SK-N-SH treated with all-trans-retinoic acid at 6 μM for 48 hours (cell line): ENCODE measurements around the gene RAB4B.

Experiments used
- ATAC-seq: fragments of 200-7000 bp; cut with Tn5 transposase; 3 replicates; pipeline ENCODE4 v1.9.1; 2020; ENCODE audit warnings: mild to moderate bottlenecking, moderate library complexity
- BACH2 ChIP-seq: fragments of 250-450 bp; sonication (Bioruptor Pico); IDR thresholded peaks from 2 replicates; pipeline ENCODE4 v1.9.0; 2021; ENCODE audit warnings: mild to moderate bottlenecking, borderline replicate concordance
- ESRRG ChIP-seq: fragments of 250-450 bp; sonication (Bioruptor Pico); IDR thresholded peaks from 2 replicates; pipeline ENCODE4 v1.6.1; 2021; ENCODE audit warnings: mild to moderate bottlenecking
- GLIS3 ChIP-seq: fragments of 250-450 bp; sonication (Bioruptor Pico); IDR thresholded peaks from 2 replicates; pipeline ENCODE4 v1.5.0; 2020; ENCODE audit warnings: mild to moderate bottlenecking, moderate library complexity
- ISL1 ChIP-seq: fragments of 250-450 bp; sonication (Bioruptor Pico); IDR thresholded peaks from 2 replicates; pipeline ENCODE4 v2.1.2; 2022; ENCODE audit warnings: mild to moderate bottlenecking, moderate library complexity
- OSR1 ChIP-seq: fragments of 250-450 bp; sonication (Bioruptor Pico); IDR thresholded peaks from 2 replicates; pipeline ENCODE4 v1.8.0; 2022; ENCODE audit warnings: moderate library complexity, mild to moderate bottlenecking, inconsistent platforms
- RARB ChIP-seq: fragments of 250-450 bp; sonication (Bioruptor Pico); IDR thresholded peaks from 2 replicates; pipeline ENCODE4 v1.8.0; 2021; ENCODE audit warnings: mild to moderate bottlenecking, moderate library complexity
- SNAI2 ChIP-seq: fragments of 250-450 bp; sonication (Bioruptor Pico); IDR thresholded peaks from 2 replicates; pipeline ENCODE4 v1.5.0; 2020; ENCODE audit warnings: mild to moderate bottlenecking, moderate library complexity
- TCF4 ChIP-seq: fragments of 250-450 bp; sonication (Bioruptor Pico); IDR thresholded peaks from 2 replicates; pipeline ENCODE4 v1.8.0; 2021; ENCODE audit warnings: mild to moderate bottlenecking, moderate library complexity, borderline replicate concordance
- TOX ChIP-seq: fragments of 250-450 bp; sonication (Bioruptor Pico); IDR thresholded peaks from 2 replicates; pipeline ENCODE4 v1.8.0; 2021; ENCODE audit warnings: mild to moderate bottlenecking, moderate library complexity, borderline replicate concordance
- ZC3H10 ChIP-seq: fragments of 250-450 bp; sonication (Bioruptor Pico); IDR thresholded peaks from 2 replicates; pipeline ENCODE4 v1.5.1; 2021; ENCODE audit warnings: mild to moderate bottlenecking, moderate library complexity
- ZFP3 ChIP-seq: fragments of 250-450 bp; sonication (Bioruptor Pico); IDR thresholded peaks from 2 replicates; pipeline ENCODE4 v1.5.0; 2020; ENCODE audit warnings: mild to moderate bottlenecking, moderate library complexity
- ZFP30 ChIP-seq: fragments of 450-650 bp; formaldehyde crosslinking; IDR thresholded peaks from 2 replicates; pipeline ENCODE4 v1.5.0; 2022; ENCODE audit warnings: mild to moderate bottlenecking, moderate library complexity
- ZNF565 ChIP-seq: fragments of 450-650 bp; formaldehyde crosslinking; conservative IDR thresholded peaks from 2 replicates; pipeline ENCODE4 v1.5.0; 2020; ENCODE audit warnings: low read depth, mild to moderate bottlenecking, moderate library complexity
- ZNF70 ChIP-seq: fragments of 450-650 bp; formaldehyde crosslinking; IDR thresholded peaks from 2 replicates; pipeline ENCODE4 v1.5.0; 2020; ENCODE audit warnings: mild to moderate bottlenecking, moderate library complexity
- ZNF8 ChIP-seq: fragments of 450-650 bp; formaldehyde crosslinking; IDR thresholded peaks from 2 replicates; pipeline ENCODE4 v1.5.0; 2020; ENCODE audit warnings: mild to moderate bottlenecking, moderate library complexity
- TF ChIP-seq, protein P1 (sequence below): fragments of 250-450 bp; sonication (Bioruptor Pico); IDR thresholded peaks from 2 replicates; pipeline ENCODE4 v1.5.1; 2020; ENCODE audit warnings: low read depth, mild to moderate bottlenecking, moderate library complexity
- TF ChIP-seq, protein P2 (sequence below): fragments of 250-450 bp; sonication (Bioruptor Pico); IDR thresholded peaks from 2 replicates; pipeline ENCODE4 v1.8.0; 2021; ENCODE audit warnings: low read depth, mild to moderate bottlenecking, moderate library complexity, borderline replicate concordance
- TF ChIP-seq, protein P3 (sequence below): fragments of 250-450 bp; sonication (Bioruptor Pico); IDR thresholded peaks from 2 replicates; pipeline ENCODE4 v1.8.0; 2020; ENCODE audit warnings: mild to moderate bottlenecking, moderate library complexity, borderline replicate concordance
- TF ChIP-seq, protein P4 (sequence below): fragments of 250-450 bp; sonication (Bioruptor Pico); IDR thresholded peaks from 2 replicates; pipeline ENCODE4 v1.5.1; 2021; ENCODE audit warnings: mild to moderate bottlenecking, moderate library complexity
- TF ChIP-seq, protein P5 (sequence below): fragments of 250-450 bp; sonication (Bioruptor Pico); IDR thresholded peaks from 2 replicates; pipeline ENCODE4 v1.5.0; 2020; ENCODE audit warnings: mild to moderate bottlenecking, moderate library complexity

The RAB4B gene

DNA sequence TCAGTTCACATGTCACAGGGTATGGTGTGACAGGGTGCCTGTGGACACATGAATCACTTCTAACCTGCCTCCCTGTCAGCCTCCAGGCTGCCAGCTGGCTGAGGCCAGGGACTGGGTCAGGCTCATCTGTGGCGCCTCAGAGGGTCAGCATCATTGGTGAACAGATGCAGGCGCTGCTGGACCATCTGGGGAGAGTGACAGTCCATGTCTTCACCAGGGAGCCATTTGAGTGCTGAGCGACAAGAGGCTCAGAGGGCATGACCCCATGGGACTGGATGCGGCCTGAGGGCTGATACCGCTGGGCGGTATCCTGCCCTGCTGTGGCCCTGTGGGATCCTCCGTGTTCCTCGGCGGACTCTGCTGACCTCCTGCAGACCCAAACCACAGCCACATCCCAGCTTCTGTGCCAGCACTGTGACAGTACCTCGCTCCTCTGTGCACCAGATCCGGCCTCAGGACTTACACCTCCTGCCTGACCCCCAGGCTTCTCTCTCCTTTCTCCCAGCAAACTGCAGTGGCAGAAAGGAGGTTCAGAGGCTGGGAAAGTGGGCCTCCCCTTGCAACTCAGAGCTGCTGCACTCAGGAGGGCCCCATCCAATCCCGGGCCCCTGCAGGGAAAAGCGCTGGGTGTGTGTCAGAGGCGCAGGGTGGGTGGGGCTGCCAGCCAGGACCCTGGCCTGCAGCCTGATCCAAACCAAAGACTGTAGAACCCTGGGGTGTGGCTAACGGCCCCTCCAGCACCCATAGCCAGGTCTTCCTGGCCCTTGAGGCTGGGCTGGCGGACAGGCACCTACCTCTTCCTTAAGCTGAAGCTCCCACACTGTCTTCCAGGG, 38.0 kb upstream of the RAB4B start:
- TF ChIP-seq ZNF8 (CRISPR knock-in tag) (no peak), GLIS3 (CRISPR knock-in tag) (no peak), TOX (CRISPR knock-in tag) (no peak), TCF4 (CRISPR knock-in tag) (no peak), RARB (no peak), BACH2 (CRISPR knock-in tag) (no peak), ISL1 (CRISPR knock-in tag) (no peak), ZC3H10 (CRISPR knock-in tag) (no peak)
- TF ChIP-seq, protein P1, sequence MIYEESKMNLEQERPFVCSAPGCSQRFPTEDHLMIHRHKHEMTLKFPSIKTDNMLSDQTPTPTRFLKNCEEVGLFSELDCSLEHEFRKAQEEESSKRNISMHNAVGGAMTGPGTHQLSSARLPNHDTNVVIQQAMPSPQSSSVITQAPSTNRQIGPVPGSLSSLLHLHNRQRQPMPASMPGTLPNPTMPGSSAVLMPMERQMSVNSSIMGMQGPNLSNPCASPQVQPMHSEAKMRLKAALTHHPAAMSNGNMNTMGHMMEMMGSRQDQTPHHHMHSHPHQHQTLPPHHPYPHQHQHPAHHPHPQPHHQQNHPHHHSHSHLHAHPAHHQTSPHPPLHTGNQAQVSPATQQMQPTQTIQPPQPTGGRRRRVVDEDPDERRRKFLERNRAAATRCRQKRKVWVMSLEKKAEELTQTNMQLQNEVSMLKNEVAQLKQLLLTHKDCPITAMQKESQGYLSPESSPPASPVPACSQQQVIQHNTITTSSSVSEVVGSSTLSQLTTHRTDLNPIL (CRISPR knock-in tag) = no peak
- TF ChIP-seq, protein P2, sequence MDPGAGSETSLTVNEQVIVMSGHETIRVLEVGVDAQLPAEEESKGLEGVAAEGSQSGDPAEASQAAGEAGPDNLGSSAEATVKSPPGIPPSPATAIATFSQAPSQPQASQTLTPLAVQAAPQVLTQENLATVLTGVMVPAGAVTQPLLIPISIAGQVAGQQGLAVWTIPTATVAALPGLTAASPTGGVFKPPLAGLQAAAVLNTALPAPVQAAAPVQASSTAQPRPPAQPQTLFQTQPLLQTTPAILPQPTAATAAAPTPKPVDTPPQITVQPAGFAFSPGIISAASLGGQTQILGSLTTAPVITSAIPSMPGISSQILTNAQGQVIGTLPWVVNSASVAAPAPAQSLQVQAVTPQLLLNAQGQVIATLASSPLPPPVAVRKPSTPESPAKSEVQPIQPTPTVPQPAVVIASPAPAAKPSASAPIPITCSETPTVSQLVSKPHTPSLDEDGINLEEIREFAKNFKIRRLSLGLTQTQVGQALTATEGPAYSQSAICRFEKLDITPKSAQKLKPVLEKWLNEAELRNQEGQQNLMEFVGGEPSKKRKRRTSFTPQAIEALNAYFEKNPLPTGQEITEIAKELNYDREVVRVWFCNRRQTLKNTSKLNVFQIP (CRISPR knock-in tag) = no peak
- ATAC-seq = peak; percentile 5; the same call in 2 of the 3 replicates

DNA sequence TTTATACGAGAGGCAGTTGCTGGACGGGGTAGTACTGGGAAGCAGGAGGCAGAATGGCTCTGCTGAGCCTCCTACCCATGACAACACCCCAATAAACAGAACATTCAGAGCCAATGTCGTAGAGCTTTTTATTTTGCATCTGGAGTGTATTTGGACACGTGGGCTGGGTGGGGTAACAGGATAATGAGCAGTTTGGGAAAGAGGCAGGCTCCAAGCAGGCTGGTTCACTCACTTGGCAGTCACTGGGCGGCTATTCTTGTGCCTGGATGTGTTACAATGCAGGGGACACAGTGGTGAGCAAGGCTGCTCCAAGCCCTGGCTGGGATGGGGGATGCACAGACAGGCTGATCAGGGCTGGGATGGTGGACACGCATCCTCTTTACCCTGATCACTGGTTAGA, 37.3 kb upstream of the RAB4B start:
- ATAC-seq = peak; percentile 9; the same call in 2 of the 3 replicates
- TF ChIP-seq ZC3H10 (CRISPR knock-in tag) (no peak), RARB (no peak), SNAI2 (CRISPR knock-in tag) (no peak), BACH2 (CRISPR knock-in tag) (no peak), ZFP3 (CRISPR knock-in tag) (no peak), OSR1 (CRISPR knock-in tag) (no peak), ZNF70 (CRISPR knock-in tag) (no peak), TCF4 (CRISPR knock-in tag) (no peak), ZNF565 (CRISPR knock-in tag) (no peak), ESRRG (no peak)
- TF ChIP-seq, protein P3, sequence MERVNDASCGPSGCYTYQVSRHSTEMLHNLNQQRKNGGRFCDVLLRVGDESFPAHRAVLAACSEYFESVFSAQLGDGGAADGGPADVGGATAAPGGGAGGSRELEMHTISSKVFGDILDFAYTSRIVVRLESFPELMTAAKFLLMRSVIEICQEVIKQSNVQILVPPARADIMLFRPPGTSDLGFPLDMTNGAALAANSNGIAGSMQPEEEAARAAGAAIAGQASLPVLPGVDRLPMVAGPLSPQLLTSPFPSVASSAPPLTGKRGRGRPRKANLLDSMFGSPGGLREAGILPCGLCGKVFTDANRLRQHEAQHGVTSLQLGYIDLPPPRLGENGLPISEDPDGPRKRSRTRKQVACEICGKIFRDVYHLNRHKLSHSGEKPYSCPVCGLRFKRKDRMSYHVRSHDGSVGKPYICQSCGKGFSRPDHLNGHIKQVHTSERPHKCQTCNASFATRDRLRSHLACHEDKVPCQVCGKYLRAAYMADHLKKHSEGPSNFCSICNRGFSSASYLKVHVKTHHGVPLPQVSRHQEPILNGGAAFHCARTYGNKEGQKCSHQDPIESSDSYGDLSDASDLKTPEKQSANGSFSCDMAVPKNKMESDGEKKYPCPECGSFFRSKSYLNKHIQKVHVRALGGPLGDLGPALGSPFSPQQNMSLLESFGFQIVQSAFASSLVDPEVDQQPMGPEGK (CRISPR knock-in tag) = no peak
- TF ChIP-seq, protein P4, sequence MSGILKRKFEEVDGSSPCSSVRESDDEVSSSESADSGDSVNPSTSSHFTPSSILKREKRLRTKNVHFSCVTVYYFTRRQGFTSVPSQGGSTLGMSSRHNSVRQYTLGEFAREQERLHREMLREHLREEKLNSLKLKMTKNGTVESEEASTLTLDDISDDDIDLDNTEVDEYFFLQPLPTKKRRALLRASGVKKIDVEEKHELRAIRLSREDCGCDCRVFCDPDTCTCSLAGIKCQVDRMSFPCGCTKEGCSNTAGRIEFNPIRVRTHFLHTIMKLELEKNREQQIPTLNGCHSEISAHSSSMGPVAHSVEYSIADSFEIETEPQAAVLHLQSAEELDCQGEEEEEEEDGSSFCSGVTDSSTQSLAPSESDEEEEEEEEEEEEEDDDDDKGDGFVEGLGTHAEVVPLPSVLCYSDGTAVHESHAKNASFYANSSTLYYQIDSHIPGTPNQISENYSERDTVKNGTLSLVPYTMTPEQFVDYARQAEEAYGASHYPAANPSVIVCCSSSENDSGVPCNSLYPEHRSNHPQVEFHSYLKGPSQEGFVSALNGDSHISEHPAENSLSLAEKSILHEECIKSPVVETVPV (CRISPR knock-in tag) = no peak
- TF ChIP-seq, protein P2 (CRISPR knock-in tag) = no peak

DNA sequence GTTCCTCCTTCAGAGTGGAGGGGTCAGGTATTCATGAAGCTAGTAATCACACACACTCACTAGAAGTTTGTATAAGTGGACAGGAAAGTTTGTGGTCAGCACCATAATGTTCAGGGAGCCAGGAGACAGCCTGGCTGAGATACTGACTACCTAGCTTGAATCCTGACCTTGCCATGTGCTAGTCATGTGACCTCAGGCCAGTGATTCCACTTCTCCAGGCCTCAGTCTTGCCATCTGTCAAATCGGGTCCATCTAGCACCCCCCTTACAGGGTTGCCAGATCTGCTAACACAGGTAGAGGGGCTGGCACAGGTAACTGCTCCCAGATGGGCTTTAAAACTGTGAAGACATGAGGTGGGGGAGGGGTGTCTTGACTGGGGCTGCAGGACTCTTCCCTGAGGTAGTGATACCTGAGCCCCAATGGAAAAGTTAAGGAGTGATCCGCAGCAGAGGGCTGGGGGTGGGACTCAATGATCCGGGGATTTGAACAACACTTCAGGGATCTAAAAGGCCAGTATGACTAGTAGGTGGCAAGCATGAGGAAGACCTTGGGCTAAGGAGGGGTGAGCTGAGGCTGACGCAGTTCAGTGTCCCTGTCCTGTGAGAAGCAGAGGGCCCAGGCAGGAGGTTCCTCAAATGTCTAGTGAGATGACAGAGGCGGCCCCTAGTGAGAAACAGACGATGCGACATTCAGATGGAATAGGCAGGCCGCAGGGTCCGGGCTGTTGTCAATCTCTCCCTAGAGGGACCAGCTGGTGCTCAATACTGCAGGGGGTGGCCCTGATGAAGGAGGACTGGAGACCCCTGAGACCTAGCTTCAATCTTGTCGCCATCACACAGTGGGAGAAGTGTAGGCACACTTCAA, 36.3 kb upstream of the RAB4B start:
- TF ChIP-seq, protein P2 (CRISPR knock-in tag) = no peak
- no peak for TF ChIP-seq ZFP30 (CRISPR knock-in tag)
- TF ChIP-seq, protein P5, sequence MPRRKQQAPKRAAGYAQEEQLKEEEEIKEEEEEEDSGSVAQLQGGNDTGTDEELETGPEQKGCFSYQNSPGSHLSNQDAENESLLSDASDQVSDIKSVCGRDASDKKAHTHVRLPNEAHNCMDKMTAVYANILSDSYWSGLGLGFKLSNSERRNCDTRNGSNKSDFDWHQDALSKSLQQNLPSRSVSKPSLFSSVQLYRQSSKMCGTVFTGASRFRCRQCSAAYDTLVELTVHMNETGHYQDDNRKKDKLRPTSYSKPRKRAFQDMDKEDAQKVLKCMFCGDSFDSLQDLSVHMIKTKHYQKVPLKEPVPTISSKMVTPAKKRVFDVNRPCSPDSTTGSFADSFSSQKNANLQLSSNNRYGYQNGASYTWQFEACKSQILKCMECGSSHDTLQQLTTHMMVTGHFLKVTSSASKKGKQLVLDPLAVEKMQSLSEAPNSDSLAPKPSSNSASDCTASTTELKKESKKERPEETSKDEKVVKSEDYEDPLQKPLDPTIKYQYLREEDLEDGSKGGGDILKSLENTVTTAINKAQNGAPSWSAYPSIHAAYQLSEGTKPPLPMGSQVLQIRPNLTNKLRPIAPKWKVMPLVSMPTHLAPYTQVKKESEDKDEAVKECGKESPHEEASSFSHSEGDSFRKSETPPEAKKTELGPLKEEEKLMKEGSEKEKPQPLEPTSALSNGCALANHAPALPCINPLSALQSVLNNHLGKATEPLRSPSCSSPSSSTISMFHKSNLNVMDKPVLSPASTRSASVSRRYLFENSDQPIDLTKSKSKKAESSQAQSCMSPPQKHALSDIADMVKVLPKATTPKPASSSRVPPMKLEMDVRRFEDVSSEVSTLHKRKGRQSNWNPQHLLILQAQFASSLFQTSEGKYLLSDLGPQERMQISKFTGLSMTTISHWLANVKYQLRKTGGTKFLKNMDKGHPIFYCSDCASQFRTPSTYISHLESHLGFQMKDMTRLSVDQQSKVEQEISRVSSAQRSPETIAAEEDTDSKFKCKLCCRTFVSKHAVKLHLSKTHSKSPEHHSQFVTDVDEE (CRISPR knock-in tag) = no peak
- no peak for TF ChIP-seq ZNF70 (CRISPR knock-in tag)
- no peak for TF ChIP-seq ESRRG
- ATAC-seq = no peak
